Ovary (tissue), 3 donors: ENCODE measurements around the gene GADD45G.

Experiments used
- EP300 ChIP-seq: sonication (generic); formaldehyde crosslinking; IDR thresholded peaks from one replicate; pipeline ENCODE4 v1.6.1; 2017; ENCODE audit warnings: antibody characterized with exemption
- POLR2A ChIP-seq: fragments of 450-650 bp; IDR thresholded peaks from one replicate; pipeline ENCODE4 v1.6.1; 2017; ENCODE audit warnings: antibody characterized with exemption, mild to moderate bottlenecking, moderate library complexity
- TF ChIP-seq, protein P1 (sequence below), 3 donors: fragments of 450-650 bp in 2 of 3; fragments of 200-600 bp in 1 of 3; IDR thresholded peaks; one replicate each; pipeline versions ENCODE4 v1.5.1 to v1.8.0; 2016 to 2022; ENCODE audit warnings: antibody characterized with exemption in 3 of 3, mild to moderate bottlenecking in 1 of 3
- donor health status: DM: no; HTN: no; CAD: no.

DNA sequence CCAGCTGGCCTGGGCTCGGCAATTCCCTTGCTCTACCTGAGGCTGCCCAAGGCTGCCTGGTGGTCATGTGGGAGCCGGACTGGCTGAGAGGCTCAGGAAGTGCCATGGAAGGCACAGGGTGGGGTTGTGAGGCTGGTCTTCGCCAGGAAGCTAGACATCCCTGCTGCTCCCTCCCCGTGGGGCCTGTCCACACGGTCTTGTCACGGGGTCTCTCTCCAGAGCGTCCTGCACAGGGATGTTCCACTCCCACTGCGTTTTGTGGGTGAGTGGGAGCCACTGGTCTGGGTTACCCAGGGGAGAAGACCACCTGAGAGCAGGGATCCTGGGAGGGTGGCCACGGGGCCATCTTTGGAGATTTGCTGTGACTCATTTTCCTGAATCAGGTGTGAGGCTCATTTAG is 11.6 kb downstream of the GADD45G start:
- TF ChIP-seq, protein P1, sequence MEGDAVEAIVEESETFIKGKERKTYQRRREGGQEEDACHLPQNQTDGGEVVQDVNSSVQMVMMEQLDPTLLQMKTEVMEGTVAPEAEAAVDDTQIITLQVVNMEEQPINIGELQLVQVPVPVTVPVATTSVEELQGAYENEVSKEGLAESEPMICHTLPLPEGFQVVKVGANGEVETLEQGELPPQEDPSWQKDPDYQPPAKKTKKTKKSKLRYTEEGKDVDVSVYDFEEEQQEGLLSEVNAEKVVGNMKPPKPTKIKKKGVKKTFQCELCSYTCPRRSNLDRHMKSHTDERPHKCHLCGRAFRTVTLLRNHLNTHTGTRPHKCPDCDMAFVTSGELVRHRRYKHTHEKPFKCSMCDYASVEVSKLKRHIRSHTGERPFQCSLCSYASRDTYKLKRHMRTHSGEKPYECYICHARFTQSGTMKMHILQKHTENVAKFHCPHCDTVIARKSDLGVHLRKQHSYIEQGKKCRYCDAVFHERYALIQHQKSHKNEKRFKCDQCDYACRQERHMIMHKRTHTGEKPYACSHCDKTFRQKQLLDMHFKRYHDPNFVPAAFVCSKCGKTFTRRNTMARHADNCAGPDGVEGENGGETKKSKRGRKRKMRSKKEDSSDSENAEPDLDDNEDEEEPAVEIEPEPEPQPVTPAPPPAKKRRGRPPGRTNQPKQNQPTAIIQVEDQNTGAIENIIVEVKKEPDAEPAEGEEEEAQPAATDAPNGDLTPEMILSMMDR (IDR thresholded peaks at IDR 0.05): no peak
- TF ChIP-seq POLR2A: no peak
- TF ChIP-seq EP300: no peak
